Measurements from ENCODE around the gene CDRT4.
A peak's percentile ranks its signal among the peaks of the same experiment; 100 is the strongest.
"Not testable (repeated sequence)": the region's sequence is repeated elsewhere in the genome, so short reads cannot be mapped to it uniquely, and the experiment has no call there.

CDRT4 gene

GRCh38 chr17:15467592-15467991, at the start of gene CDRT4:
TSS of gene CDRT4 (minus strand) at chr17:15467621. CDS start at chr17:15440238, 27,383 bp downstream.
- no peak for DNase-seq (ENCODE audit: low read depth)
- no peak within 1 kb of the TSS for H3K4me3 ChIP-seq (ENCODE audit: low read depth, low read length)

- no peak for DNase-seq (ENCODE audit: low read depth)
- no peak overlapping the region for H3K4me3 ChIP-seq (ENCODE audit: low read depth, low read length)
These were observed 48.7 kb upstream of the CDRT4 start for GRCh38 chr17:15516150-15516549.

- no peak for DNase-seq (ENCODE audit: low read depth)
These were observed 47.0 kb upstream of the CDRT4 start for GRCh38 chr17:15514469-15514868.

GRCh38 chr17:15513856-15514459, 46.5 kb upstream of the CDRT4 start:
- DNase-seq (ENCODE audit: low read depth), result no peak

More at GRCh38 chr17:15514469-15514868, 47.0 kb upstream of the CDRT4 start:
- no peak overlapping the region for H3K4me3 ChIP-seq (ENCODE audit: low read depth, low read length)

GRCh38 chr17:15513058-15513791, 45.8 kb upstream of the CDRT4 start:
- no peak overlapping the region for H3K4me3 ChIP-seq (ENCODE audit: low read depth, low read length)
- DNase-seq (ENCODE audit: low read depth), result peak; percentile 23

More at GRCh38 chr17:15513856-15514459, 46.5 kb upstream of the CDRT4 start:
- H3K4me3 ChIP-seq (ENCODE audit: low read depth, low read length), result no peak overlapping the region

- H3K4me3 ChIP-seq (ENCODE audit: low read depth, low read length), result no peak overlapping the region
- no peak for DNase-seq (ENCODE audit: low read depth)
These were observed 44.8 kb upstream of the CDRT4 start for GRCh38 chr17:15512071-15512709.

GRCh38 chr17:15511142-15511541, 43.7 kb upstream of the CDRT4 start:
- H3K4me3 ChIP-seq (ENCODE audit: low read depth, low read length), result no peak overlapping the region
- no peak for DNase-seq (ENCODE audit: low read depth)

- H3K4me3 ChIP-seq (ENCODE audit: low read depth, low read length), result no peak overlapping the region
- peak; percentile 31 for DNase-seq (ENCODE audit: low read depth)
These were observed 42.9 kb upstream of the CDRT4 start for GRCh38 chr17:15510361-15510760.

GRCh38 chr17:15509095-15509494, 41.7 kb upstream of the CDRT4 start:
- DNase-seq (ENCODE audit: low read depth), result no peak
- no peak overlapping the region for H3K4me3 ChIP-seq (ENCODE audit: low read depth, low read length)

GRCh38 chr17:15508466-15508865, 41.0 kb upstream of the CDRT4 start:
- DNase-seq (ENCODE audit: low read depth), result no peak
- no peak overlapping the region for H3K4me3 ChIP-seq (ENCODE audit: low read depth, low read length)

- no peak for DNase-seq (ENCODE audit: low read depth)
- no peak overlapping the region for H3K4me3 ChIP-seq (ENCODE audit: low read depth, low read length)
These were observed 40.5 kb upstream of the CDRT4 start for GRCh38 chr17:15507896-15508295.

- no peak overlapping the region for H3K4me3 ChIP-seq (ENCODE audit: low read depth, low read length)
These were observed 39.6 kb upstream of the CDRT4 start for GRCh38 chr17:15507001-15507400.

GRCh38 chr17:15505708-15506107, 38.3 kb upstream of the CDRT4 start:
- not testable (repeated sequence) for H3K4me3 ChIP-seq (ENCODE audit: low read depth, low read length); DNase-seq (ENCODE audit: low read depth)

More at GRCh38 chr17:15507001-15507400, 39.6 kb upstream of the CDRT4 start:
- no peak for DNase-seq (ENCODE audit: low read depth)

GRCh38 chr17:15503731-15504130, 36.3 kb upstream of the CDRT4 start:
- H3K4me3 ChIP-seq (ENCODE audit: low read depth, low read length), result no peak overlapping the region
- no peak for DNase-seq (ENCODE audit: low read depth)

- H3K4me3 ChIP-seq (ENCODE audit: low read depth, low read length), result peak overlapping the region; percentile 11
- peak; percentile 61 for DNase-seq (ENCODE audit: low read depth)
These were observed 35.1 kb upstream of the CDRT4 start for GRCh38 chr17:15502369-15503112.

- no peak overlapping the region for H3K4me3 ChIP-seq (ENCODE audit: low read depth, low read length)
- DNase-seq (ENCODE audit: low read depth), result no peak
These were observed 34.4 kb upstream of the CDRT4 start for GRCh38 chr17:15501793-15502192.

GRCh38 chr17:15501282-15501681, 33.9 kb upstream of the CDRT4 start:
- DNase-seq (ENCODE audit: low read depth), result no peak
- no peak overlapping the region for H3K4me3 ChIP-seq (ENCODE audit: low read depth, low read length)

GRCh38 chr17:15498107-15498506, 30.7 kb upstream of the CDRT4 start:
- no peak overlapping the region for H3K4me3 ChIP-seq (ENCODE audit: low read depth, low read length)
- DNase-seq (ENCODE audit: low read depth), result no peak

- DNase-seq (ENCODE audit: low read depth), result no peak
These were observed 29.6 kb upstream of the CDRT4 start for GRCh38 chr17:15496735-15497670.

More at GRCh38 chr17:15496735-15497670, 29.6 kb upstream of the CDRT4 start:
- H3K4me3 ChIP-seq (ENCODE audit: low read depth, low read length), result no peak overlapping the region

All from skeletal muscle cell (primary cell).